Measurements from ENCODE around the gene TDRD1.

The TDRD1 gene

GRCh38 chr10:114189700-114190099 lies 10.5 kb downstream of the TDRD1 start:
- DNase-seq (ENCODE audit: low spot score in 2 of 2), result no peak
- Mint-ChIP-seq H3K4me1 (peaks cover 2% of the 10 kb centered on the region), H3K4me3 (no peak overlapping the region), H3K36me3 (no peaks in the 10 kb centered on the region), H3K9me3 (no peaks in the 10 kb centered on the region), H3K27ac (no peak overlapping the region)
- no peak for ATAC-seq

GRCh38 chr10:114195079-114195478 lies 15.9 kb downstream of the TDRD1 start:
- Mint-ChIP-seq H3K4me3 (no peak overlapping the region), H3K4me1 (peaks cover 10% of the 10 kb centered on the region), H3K9me3 (no peaks in the 10 kb centered on the region), H3K27ac (no peak overlapping the region), H3K36me3 (no peaks in the 10 kb centered on the region)
- no peak for DNase-seq (ENCODE audit: low spot score in 2 of 2)
- ATAC-seq, result peak; percentile 88

GRCh38 chr10:114199239-114199638 lies 20.1 kb downstream of the TDRD1 start:
- no peak overlapping the region for H3K27ac Mint-ChIP-seq
- DNase-seq (ENCODE audit: low spot score in 2 of 2), result no peak
- peaks cover 10% of the 10 kb centered on the region for H3K4me1 Mint-ChIP-seq
- H3K36me3 Mint-ChIP-seq, result no peaks in the 10 kb centered on the region
- H3K4me3 Mint-ChIP-seq, result no peak overlapping the region
- ATAC-seq, result no peak
- no peaks in the 10 kb centered on the region for H3K9me3 Mint-ChIP-seq

- DNase-seq (ENCODE audit: low spot score in 2 of 2) (no peak), ATAC-seq (no peak)
- Mint-ChIP-seq H3K27ac (no peak overlapping the region), H3K4me1 (no peaks in the 10 kb centered on the region), H3K4me3 (no peak overlapping the region), H3K36me3 (no peaks in the 10 kb centered on the region), H3K9me3 (no peaks in the 10 kb centered on the region)
Measured at GRCh38 chr10:114202812-114203211, 23.7 kb downstream of the TDRD1 start.

- Mint-ChIP-seq H3K9me3 (no peaks in the 10 kb centered on the region), H3K4me3 (no peak overlapping the region), H3K27ac (no peak overlapping the region), H3K36me3 (no peaks in the 10 kb centered on the region), H3K4me1 (no peaks in the 10 kb centered on the region)
- DNase-seq (ENCODE audit: low spot score in 2 of 2) (no peak), ATAC-seq (no peak)
Measured at GRCh38 chr10:114206902-114207301, 27.7 kb downstream of the TDRD1 start.

GRCh38 chr10:114207349-114207748 lies 28.2 kb downstream of the TDRD1 start:
- no peak for ATAC-seq
- H3K9me3 Mint-ChIP-seq, result no peaks in the 10 kb centered on the region
- H3K4me1 Mint-ChIP-seq, result no peaks in the 10 kb centered on the region
- no peaks in the 10 kb centered on the region for H3K36me3 Mint-ChIP-seq
- no peak for DNase-seq (ENCODE audit: low spot score in 2 of 2)
- H3K4me3 Mint-ChIP-seq, result no peak overlapping the region
- no peak overlapping the region for H3K27ac Mint-ChIP-seq

- H3K36me3 Mint-ChIP-seq, result no peaks in the 10 kb centered on the region
- peak; percentile 31 for ATAC-seq
- no peak overlapping the region for H3K27ac Mint-ChIP-seq
- H3K4me3 Mint-ChIP-seq, result no peak overlapping the region
- H3K9me3 Mint-ChIP-seq, result no peaks in the 10 kb centered on the region
- DNase-seq (ENCODE audit: low spot score in 2 of 2), result no peak
- H3K4me1 Mint-ChIP-seq, result no peaks in the 10 kb centered on the region
Measured at GRCh38 chr10:114208351-114208750, 29.2 kb downstream of the TDRD1 start.

- H3K36me3 Mint-ChIP-seq, result no peaks in the 10 kb centered on the region
Measured at GRCh38 chr10:114212153-114212552, 33.0 kb downstream of the TDRD1 start.

GRCh38 chr10:114215033-114215432 lies 35.9 kb downstream of the TDRD1 start:
- no peak for ATAC-seq
- Mint-ChIP-seq H3K9me3 (no peaks in the 10 kb centered on the region), H3K36me3 (no peaks in the 10 kb centered on the region), H3K4me3 (no peak overlapping the region), H3K4me1 (no peaks in the 10 kb centered on the region), H3K27ac (no peak overlapping the region)
- no peak for DNase-seq (ENCODE audit: low spot score in 2 of 2)

More at GRCh38 chr10:114212153-114212552, 33.0 kb downstream of the TDRD1 start:
- no peak for DNase-seq (ENCODE audit: low spot score in 2 of 2)
- Mint-ChIP-seq H3K4me3 (no peak overlapping the region), H3K27ac (no peak overlapping the region), H3K9me3 (no peaks in the 10 kb centered on the region), H3K4me1 (no peaks in the 10 kb centered on the region)
- no peak for ATAC-seq

- ATAC-seq (no peak), DNase-seq (ENCODE audit: low spot score in 2 of 2) (no peak)
- Mint-ChIP-seq H3K9me3 (no peaks in the 10 kb centered on the region), H3K27ac (no peak overlapping the region), H3K4me3 (no peak overlapping the region), H3K4me1 (no peaks in the 10 kb centered on the region), H3K36me3 (no peaks in the 10 kb centered on the region)
Measured at GRCh38 chr10:114220281-114220680, 41.1 kb downstream of the TDRD1 start.

- no peak for DNase-seq (ENCODE audit: low spot score in 2 of 2)
- Mint-ChIP-seq H3K4me1 (no peaks in the 10 kb centered on the region), H3K36me3 (no peaks in the 10 kb centered on the region), H3K27ac (no peak overlapping the region), H3K4me3 (no peak overlapping the region), H3K9me3 (no peaks in the 10 kb centered on the region)
- ATAC-seq, result no peak
Measured at GRCh38 chr10:114221235-114221634, 42.1 kb downstream of the TDRD1 start.

GRCh38 chr10:114223066-114223465 lies 43.9 kb downstream of the TDRD1 start:
- no peaks in the 10 kb centered on the region for H3K36me3 Mint-ChIP-seq
- no peaks in the 10 kb centered on the region for H3K9me3 Mint-ChIP-seq
- no peak overlapping the region for H3K4me3 Mint-ChIP-seq
- no peak for DNase-seq (ENCODE audit: low spot score in 2 of 2)
- H3K27ac Mint-ChIP-seq, result no peak overlapping the region
- no peak for ATAC-seq
- no peaks in the 10 kb centered on the region for H3K4me1 Mint-ChIP-seq

GRCh38 chr10:114228156-114228555 lies 49.0 kb downstream of the TDRD1 start:
- DNase-seq (ENCODE audit: low spot score in 2 of 2) (no peak), ATAC-seq (no peak)
- H3K4me1 Mint-ChIP-seq, result no peaks in the 10 kb centered on the region
- H3K9me3 Mint-ChIP-seq, result no peaks in the 10 kb centered on the region
- no peaks in the 10 kb centered on the region for H3K36me3 Mint-ChIP-seq
- no peak overlapping the region for H3K4me3 Mint-ChIP-seq
- H3K27ac Mint-ChIP-seq, result no peak overlapping the region

GRCh38 chr10:114232561-114233176 lies 53.5 kb downstream of the TDRD1 start:
- no peak overlapping the region for H3K4me3 Mint-ChIP-seq
- no peak for DNase-seq (ENCODE audit: low spot score in 2 of 2)
- no peak for ATAC-seq
- H3K4me1 Mint-ChIP-seq, result no peaks in the 10 kb centered on the region
- no peaks in the 10 kb centered on the region for H3K9me3 Mint-ChIP-seq
- H3K27ac Mint-ChIP-seq, result no peak overlapping the region
- H3K36me3 Mint-ChIP-seq, result no peaks in the 10 kb centered on the region

- no peaks in the 10 kb centered on the region for H3K9me3 Mint-ChIP-seq
- no peak overlapping the region for H3K27ac Mint-ChIP-seq
- ATAC-seq (no peak), DNase-seq (ENCODE audit: low spot score in 2 of 2) (no peak)
- no peak overlapping the region for H3K4me3 Mint-ChIP-seq
- H3K36me3 Mint-ChIP-seq, result no peaks in the 10 kb centered on the region
- H3K4me1 Mint-ChIP-seq, result no peaks in the 10 kb centered on the region
Measured at GRCh38 chr10:114233482-114233881, 54.3 kb downstream of the TDRD1 start.

GRCh38 chr10:114234132-114234531 lies 55.0 kb downstream of the TDRD1 start:
- no peak for ATAC-seq
- Mint-ChIP-seq H3K4me3 (no peak overlapping the region), H3K36me3 (no peaks in the 10 kb centered on the region), H3K27ac (no peak overlapping the region), H3K9me3 (no peaks in the 10 kb centered on the region), H3K4me1 (no peaks in the 10 kb centered on the region)
- no peak for DNase-seq (ENCODE audit: low spot score in 2 of 2)

Data from stimulated activated effector memory CD8-positive, alpha-beta T cell treated with anti-CD3 and anti-CD28 coated beads, Interleukin-12 subunit alpha, Interleukin-12 subunit beta, amount 100 ng/mL, for 72 hours (primary cell).